ENCODE data around the gene FBXW2.

FBXW2 gene

GRCh38 chr9:120723565-120723964 is 69.7 kb downstream of the FBXW2 start:
- H3K79me2 ChIP-seq (ENCODE audit: insufficient read depth, low read depth), result no peaks in the 10 kb centered on the region
- no peak overlapping the region for H2AFZ ChIP-seq (ENCODE audit: low read depth)
- TF ChIP-seq CTCF (conservative IDR thresholded peaks at IDR 0.05; ENCODE audit: low read depth, low read length), result no peak
- no peak overlapping the region for H3K4me2 ChIP-seq
- H3K9ac ChIP-seq, result no peak overlapping the region
- no peak overlapping the region for H3K4me3 ChIP-seq (IDR thresholded peaks at IDR 0.05; ENCODE audit: insufficient read depth, low read depth, low read length)
- no peaks in the 10 kb centered on the region for H3K36me3 ChIP-seq (ENCODE audit: insufficient read depth)
- H3K27me3 ChIP-seq (ENCODE audit: insufficient read depth, low read depth), result no peaks in the 10 kb centered on the region
- H4K20me1 ChIP-seq (ENCODE audit: insufficient read depth), result no peaks in the 10 kb centered on the region
- H3K4me1 ChIP-seq (ENCODE audit: low read depth, poor library complexity, severe bottlenecking), result peaks cover 2% of the 10 kb centered on the region
- no peak overlapping the region for H3K27ac ChIP-seq

DNA sequence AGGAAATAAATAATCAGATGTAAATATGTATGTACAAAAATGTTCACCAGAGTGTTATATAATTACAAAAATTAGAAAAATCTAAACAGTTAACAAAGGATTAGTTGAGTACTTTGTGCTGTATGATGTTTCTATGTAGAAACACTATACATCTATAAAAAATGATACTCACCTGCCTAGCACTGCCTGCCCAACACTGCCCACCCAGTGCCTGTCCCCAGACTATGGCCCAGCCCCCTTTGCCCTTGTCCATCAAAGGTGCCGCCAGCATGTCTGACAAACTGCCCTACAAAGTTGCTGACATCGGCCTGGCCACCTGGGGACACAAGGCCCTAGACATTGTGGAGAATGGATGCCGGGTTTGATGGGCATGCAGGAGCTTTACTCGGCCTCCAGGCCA is 72.8 kb downstream of the FBXW2 start:
- H4K20me1 ChIP-seq (ENCODE audit: insufficient read depth), result no peaks in the 10 kb centered on the region
- peaks cover 23% of the 10 kb centered on the region for H3K4me1 ChIP-seq (ENCODE audit: low read depth, poor library complexity, severe bottlenecking)
- no peaks in the 10 kb centered on the region for H3K36me3 ChIP-seq (ENCODE audit: insufficient read depth)
- no peak overlapping the region for H3K27ac ChIP-seq
- H3K4me3 ChIP-seq (IDR thresholded peaks at IDR 0.05; ENCODE audit: insufficient read depth, low read depth, low read length), result no peak overlapping the region
- no peaks in the 10 kb centered on the region for H3K79me2 ChIP-seq (ENCODE audit: insufficient read depth, low read depth)
- TF ChIP-seq CTCF (conservative IDR thresholded peaks at IDR 0.05; ENCODE audit: low read depth, low read length), result no peak
- no peak overlapping the region for H2AFZ ChIP-seq (ENCODE audit: low read depth)
- H3K9ac ChIP-seq, result no peak overlapping the region
- H3K27me3 ChIP-seq (ENCODE audit: insufficient read depth, low read depth), result no peaks in the 10 kb centered on the region
- H3K4me2 ChIP-seq, result no peak overlapping the region

- TF ChIP-seq CTCF (conservative IDR thresholded peaks at IDR 0.05; ENCODE audit: low read depth, low read length), result no peak
- Histone ChIP-seq H2AFZ (ENCODE audit: low read depth) (no peak overlapping the region), H3K36me3 (ENCODE audit: insufficient read depth) (no peaks in the 10 kb centered on the region), H4K20me1 (ENCODE audit: insufficient read depth) (no peaks in the 10 kb centered on the region), H3K4me3 (IDR thresholded peaks at IDR 0.05; ENCODE audit: insufficient read depth, low read depth, low read length) (no peak overlapping the region), H3K4me2 (no peak overlapping the region), H3K27me3 (ENCODE audit: insufficient read depth, low read depth) (no peaks in the 10 kb centered on the region), H3K79me2 (ENCODE audit: insufficient read depth, low read depth) (no peaks in the 10 kb centered on the region), H3K9ac (no peak overlapping the region), H3K4me1 (ENCODE audit: low read depth, poor library complexity, severe bottlenecking) (peaks cover 31% of the 10 kb centered on the region), H3K27ac (no peak overlapping the region)
Observed at GRCh38 chr9:120718316-120718715, 74.9 kb downstream of the FBXW2 start.

DNA sequence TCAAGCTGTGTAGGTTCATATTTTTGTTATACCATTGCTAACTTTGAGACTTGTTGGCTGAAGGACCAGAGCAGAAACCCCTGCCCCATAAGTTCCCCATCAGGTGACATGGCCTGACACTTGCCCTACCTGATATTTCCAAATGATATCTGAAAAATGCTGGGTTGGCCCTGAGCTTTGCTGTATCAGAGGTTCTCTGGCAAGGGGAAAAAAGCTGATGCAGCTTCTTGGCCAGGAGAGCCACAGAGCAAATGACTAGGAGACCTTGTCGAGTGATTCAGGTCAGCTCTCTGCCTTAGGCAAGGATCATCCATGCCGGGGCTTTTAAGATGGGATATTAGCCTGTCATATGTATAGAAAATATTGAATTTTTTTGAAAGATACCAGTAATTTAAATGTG is 76.0 kb downstream of the FBXW2 start:
- Histone ChIP-seq H4K20me1 (ENCODE audit: insufficient read depth) (no peaks in the 10 kb centered on the region), H3K79me2 (ENCODE audit: insufficient read depth, low read depth) (no peaks in the 10 kb centered on the region), H3K4me2 (no peak overlapping the region), H3K9ac (no peak overlapping the region), H3K4me1 (ENCODE audit: low read depth, poor library complexity, severe bottlenecking) (peaks cover 42% of the 10 kb centered on the region), H3K4me3 (IDR thresholded peaks at IDR 0.05; ENCODE audit: insufficient read depth, low read depth, low read length) (no peak overlapping the region), H2AFZ (ENCODE audit: low read depth) (no peak overlapping the region), H3K36me3 (ENCODE audit: insufficient read depth) (no peaks in the 10 kb centered on the region), H3K27ac (no peak overlapping the region), H3K27me3 (ENCODE audit: insufficient read depth, low read depth) (no peaks in the 10 kb centered on the region)
- TF ChIP-seq CTCF (conservative IDR thresholded peaks at IDR 0.05; ENCODE audit: low read depth, low read length), result no peak

DNA sequence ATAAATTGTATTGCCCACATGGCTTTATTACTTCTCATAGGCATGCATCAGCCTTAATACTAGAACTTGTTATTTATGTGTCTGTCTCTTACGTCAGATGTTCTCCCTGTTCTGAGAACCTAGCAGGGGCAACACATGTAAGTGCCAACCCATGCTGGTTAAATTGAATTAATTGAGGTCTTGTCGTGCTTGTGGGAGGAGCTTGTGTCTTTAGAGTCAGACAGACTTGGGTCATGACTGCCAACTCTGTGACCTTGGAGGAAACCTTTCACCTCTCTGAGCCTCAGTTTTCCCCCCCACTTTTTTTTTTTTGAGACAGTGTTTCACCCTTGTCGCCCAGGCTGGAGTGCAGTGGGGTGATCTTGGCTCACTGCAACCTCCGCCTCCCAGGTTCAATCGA is 76.7 kb downstream of the FBXW2 start:
- no peak overlapping the region for H3K4me3 ChIP-seq (IDR thresholded peaks at IDR 0.05; ENCODE audit: insufficient read depth, low read depth, low read length)
- no peak overlapping the region for H3K9ac ChIP-seq
- TF ChIP-seq CTCF (conservative IDR thresholded peaks at IDR 0.05; ENCODE audit: low read depth, low read length), result no peak
- H3K79me2 ChIP-seq (ENCODE audit: insufficient read depth, low read depth), result no peaks in the 10 kb centered on the region
- no peaks in the 10 kb centered on the region for H4K20me1 ChIP-seq (ENCODE audit: insufficient read depth)
- H3K27me3 ChIP-seq (ENCODE audit: insufficient read depth, low read depth), result no peaks in the 10 kb centered on the region
- no peak overlapping the region for H3K27ac ChIP-seq
- no peak overlapping the region for H2AFZ ChIP-seq (ENCODE audit: low read depth)
- H3K4me1 ChIP-seq (ENCODE audit: low read depth, poor library complexity, severe bottlenecking), result peaks cover 49% of the 10 kb centered on the region
- no peaks in the 10 kb centered on the region for H3K36me3 ChIP-seq (ENCODE audit: insufficient read depth)
- no peak overlapping the region for H3K4me2 ChIP-seq
